ENCODE results near the gene RASGRF2.
A peak's percentile ranks its signal among the peaks of the same experiment; 100 is the strongest.
"Not testable (repeated sequence)": the region's sequence is repeated elsewhere in the genome, so short reads cannot be mapped to it uniquely, and the experiment has no call there.

Gene RASGRF2

DNA sequence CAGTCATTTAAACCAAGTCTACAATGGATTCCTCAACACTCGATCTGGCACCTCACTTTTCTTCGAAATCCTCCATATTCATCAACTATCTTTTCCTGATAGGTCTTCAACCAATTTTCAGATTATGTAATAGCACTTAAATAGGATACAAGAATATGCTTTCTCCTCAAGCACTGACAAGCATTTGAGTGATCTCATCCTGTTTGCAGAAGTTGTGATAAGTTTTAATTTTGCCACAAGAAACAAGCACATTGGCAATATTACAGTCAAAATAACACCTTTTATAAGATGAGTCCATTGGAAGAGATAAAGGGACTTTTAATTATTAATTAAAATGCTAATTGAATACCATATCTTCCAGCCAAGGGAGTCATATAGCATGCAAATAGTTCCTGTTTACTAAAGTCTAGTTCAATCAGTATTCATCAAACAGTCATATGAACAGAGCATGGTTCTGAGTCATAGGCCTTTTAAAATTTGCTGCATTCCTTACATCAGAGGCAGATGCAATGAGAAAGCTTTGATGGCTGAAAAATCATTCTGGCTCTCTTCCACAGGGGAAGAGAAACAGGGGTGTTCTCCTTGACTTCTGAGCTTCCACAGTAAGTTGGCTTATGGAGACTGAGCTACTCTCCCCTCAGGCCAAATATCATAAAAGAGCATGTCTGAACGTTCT, 308.5 kb downstream of the RASGRF2 start:
- H3K27ac ChIP-seq (replicated peaks): no peak overlapping the region
- TF ChIP-seq SPI1 (IDR thresholded peaks at IDR 0.05; ENCODE audit: borderline replicate concordance, low read depth): no peak
- no peak for TF ChIP-seq POLR2AphosphoS5 (IDR thresholded peaks at IDR 0.05; ENCODE audit: low read depth)
- TF ChIP-seq, protein P1, sequence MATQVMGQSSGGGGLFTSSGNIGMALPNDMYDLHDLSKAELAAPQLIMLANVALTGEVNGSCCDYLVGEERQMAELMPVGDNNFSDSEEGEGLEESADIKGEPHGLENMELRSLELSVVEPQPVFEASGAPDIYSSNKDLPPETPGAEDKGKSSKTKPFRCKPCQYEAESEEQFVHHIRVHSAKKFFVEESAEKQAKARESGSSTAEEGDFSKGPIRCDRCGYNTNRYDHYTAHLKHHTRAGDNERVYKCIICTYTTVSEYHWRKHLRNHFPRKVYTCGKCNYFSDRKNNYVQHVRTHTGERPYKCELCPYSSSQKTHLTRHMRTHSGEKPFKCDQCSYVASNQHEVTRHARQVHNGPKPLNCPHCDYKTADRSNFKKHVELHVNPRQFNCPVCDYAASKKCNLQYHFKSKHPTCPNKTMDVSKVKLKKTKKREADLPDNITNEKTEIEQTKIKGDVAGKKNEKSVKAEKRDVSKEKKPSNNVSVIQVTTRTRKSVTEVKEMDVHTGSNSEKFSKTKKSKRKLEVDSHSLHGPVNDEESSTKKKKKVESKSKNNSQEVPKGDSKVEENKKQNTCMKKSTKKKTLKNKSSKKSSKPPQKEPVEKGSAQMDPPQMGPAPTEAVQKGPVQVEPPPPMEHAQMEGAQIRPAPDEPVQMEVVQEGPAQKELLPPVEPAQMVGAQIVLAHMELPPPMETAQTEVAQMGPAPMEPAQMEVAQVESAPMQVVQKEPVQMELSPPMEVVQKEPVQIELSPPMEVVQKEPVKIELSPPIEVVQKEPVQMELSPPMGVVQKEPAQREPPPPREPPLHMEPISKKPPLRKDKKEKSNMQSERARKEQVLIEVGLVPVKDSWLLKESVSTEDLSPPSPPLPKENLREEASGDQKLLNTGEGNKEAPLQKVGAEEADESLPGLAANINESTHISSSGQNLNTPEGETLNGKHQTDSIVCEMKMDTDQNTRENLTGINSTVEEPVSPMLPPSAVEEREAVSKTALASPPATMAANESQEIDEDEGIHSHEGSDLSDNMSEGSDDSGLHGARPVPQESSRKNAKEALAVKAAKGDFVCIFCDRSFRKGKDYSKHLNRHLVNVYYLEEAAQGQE (IDR thresholded peaks at IDR 0.05; ENCODE audit: insufficient replicate concordance, low read depth): no peak
- no peak for TF ChIP-seq GABPA (IDR thresholded peaks at IDR 0.05; ENCODE audit: low read depth)
- TF ChIP-seq, protein P2, sequence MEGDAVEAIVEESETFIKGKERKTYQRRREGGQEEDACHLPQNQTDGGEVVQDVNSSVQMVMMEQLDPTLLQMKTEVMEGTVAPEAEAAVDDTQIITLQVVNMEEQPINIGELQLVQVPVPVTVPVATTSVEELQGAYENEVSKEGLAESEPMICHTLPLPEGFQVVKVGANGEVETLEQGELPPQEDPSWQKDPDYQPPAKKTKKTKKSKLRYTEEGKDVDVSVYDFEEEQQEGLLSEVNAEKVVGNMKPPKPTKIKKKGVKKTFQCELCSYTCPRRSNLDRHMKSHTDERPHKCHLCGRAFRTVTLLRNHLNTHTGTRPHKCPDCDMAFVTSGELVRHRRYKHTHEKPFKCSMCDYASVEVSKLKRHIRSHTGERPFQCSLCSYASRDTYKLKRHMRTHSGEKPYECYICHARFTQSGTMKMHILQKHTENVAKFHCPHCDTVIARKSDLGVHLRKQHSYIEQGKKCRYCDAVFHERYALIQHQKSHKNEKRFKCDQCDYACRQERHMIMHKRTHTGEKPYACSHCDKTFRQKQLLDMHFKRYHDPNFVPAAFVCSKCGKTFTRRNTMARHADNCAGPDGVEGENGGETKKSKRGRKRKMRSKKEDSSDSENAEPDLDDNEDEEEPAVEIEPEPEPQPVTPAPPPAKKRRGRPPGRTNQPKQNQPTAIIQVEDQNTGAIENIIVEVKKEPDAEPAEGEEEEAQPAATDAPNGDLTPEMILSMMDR (IDR thresholded peaks at IDR 0.05; ENCODE audit: insufficient read depth, low read length): no peak
- no peak for DNase-seq (ENCODE audit: low read depth in 1 of 2, low spot score in 1 of 2)
- H3K27me3 ChIP-seq (ENCODE audit: insufficient read depth, poor library complexity, severe bottlenecking): no peaks in the 10 kb centered on the region
- no peak overlapping the region for H3K4me3 ChIP-seq (replicated peaks; ENCODE audit: insufficient read depth, low read length)

DNA sequence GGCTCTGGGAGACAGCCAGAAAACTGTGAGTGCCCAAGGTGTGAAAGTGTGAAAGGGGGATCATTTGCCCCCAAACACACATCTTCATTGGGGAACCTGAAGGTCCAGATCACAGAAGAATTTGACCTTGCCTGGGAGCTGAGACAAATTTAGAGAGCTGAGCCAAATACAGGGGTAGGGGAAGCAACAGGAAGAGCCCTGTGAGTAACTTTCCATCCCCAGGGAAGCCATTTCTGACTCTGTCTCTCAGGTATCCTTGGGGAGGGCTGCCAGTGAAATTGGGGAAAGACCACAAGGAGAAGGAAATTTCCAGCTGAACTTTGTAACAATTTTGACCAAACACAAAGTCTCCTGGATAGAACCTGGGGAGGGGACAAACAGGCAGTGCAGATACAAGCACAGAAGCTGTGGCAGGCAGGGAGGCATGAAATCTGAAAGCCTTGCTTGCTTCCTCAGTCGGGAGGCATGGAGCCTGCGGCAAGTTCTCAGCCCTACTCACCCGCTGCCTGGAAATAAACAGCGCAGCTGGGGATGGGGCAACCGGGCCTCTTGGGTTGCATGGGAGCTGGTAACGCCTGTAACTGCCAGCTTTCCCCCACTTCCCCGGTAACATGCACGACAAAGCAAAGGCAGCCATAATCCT, 309.7 kb downstream of the RASGRF2 start:
- Histone ChIP-seq H3K27ac (replicated peaks) (no peak overlapping the region), H3K27me3 (ENCODE audit: insufficient read depth, poor library complexity, severe bottlenecking) (no peaks in the 10 kb centered on the region), H3K4me3 (replicated peaks; ENCODE audit: insufficient read depth, low read length) (peak overlapping the region; percentile 15; the same call in 1 of the 2 replicates)
- peak in 1 of 2 experiments; percentile 4 for DNase-seq (ENCODE audit: low read depth in 1 of 2, low spot score in 1 of 2)
- TF ChIP-seq GABPA (IDR thresholded peaks at IDR 0.05; ENCODE audit: low read depth) (no peak), SPI1 (IDR thresholded peaks at IDR 0.05; ENCODE audit: borderline replicate concordance, low read depth) (no peak), POLR2AphosphoS5 (IDR thresholded peaks at IDR 0.05; ENCODE audit: low read depth) (no peak)
- TF ChIP-seq, protein P1 (IDR thresholded peaks at IDR 0.05; ENCODE audit: insufficient replicate concordance, low read depth): no peak
- TF ChIP-seq, protein P2 (IDR thresholded peaks at IDR 0.05; ENCODE audit: insufficient read depth, low read length): no peak

DNA sequence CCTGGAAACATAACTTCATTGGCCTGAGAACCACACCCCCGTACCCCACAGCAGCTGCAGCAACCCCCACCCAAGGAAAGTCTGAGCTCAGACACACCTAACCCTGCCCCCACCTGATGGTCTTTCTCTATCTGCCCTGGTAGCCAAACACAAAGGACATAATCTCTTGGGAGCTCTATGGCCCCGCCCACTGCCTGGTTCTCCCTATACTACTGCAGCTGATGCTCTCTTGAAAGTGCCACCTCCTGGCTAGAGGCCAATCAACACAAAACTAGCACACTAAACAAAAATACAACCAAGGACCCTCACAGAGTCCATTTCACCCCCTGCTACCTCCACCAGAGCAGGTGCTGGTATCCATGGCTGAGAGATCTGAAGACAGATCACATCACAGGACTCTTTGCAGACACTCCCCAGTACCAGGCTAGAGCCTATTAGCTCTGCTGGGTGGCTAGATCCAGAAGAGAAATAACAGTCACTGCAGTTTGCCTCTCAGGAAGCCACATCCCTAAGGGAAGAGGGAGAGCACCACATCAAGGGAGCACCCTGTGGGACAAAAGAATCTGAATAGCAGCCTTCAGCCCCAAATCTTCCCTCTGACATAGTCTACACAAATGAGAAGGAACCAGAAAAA, 310.3 kb downstream of the RASGRF2 start:
- H3K27me3 ChIP-seq (ENCODE audit: insufficient read depth, poor library complexity, severe bottlenecking); H3K27ac ChIP-seq (replicated peaks); DNase-seq (ENCODE audit: low read depth in 1 of 2, low spot score in 1 of 2): not testable (repeated sequence)
- H3K4me3 ChIP-seq (replicated peaks; ENCODE audit: insufficient read depth, low read length): peak overlapping the region; percentile 15; the same call in 1 of the 2 replicates
